ENCODE results near the gene PPP4C.

DNA sequence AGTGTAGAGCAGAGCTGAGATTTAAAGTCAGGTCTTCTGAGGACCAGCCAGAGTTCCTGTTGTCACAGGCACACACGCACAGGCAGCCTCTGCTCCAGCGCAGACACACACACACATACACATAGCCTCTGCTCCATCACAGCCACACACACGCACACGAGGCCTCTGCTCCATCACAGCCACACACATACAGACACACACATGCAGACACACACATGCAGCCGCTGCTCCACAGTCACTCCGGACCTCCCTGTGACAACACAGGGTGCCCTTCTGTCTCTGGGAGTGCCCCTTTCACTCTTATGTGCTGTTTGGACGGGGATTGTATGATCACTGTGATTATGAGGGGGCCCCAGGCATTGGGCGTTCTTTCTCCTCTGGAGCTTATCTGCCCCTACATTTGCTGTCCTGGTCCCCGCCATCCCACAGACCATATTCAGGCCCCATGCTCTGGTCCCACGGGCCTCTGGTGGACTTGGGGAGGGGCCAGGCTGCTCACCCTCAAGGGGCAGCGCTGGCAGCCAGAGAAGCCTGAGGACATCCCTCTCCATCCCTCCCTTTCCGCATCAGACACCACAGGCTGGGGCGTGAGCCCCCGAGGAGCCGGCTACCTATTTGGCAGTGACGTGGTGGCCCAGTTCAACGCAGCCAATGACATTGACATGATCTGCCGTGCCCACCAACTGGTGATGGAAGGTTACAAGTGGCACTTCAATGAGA, 8.5 kb downstream of the PPP4C start:
- TF ChIP-seq, protein P1, sequence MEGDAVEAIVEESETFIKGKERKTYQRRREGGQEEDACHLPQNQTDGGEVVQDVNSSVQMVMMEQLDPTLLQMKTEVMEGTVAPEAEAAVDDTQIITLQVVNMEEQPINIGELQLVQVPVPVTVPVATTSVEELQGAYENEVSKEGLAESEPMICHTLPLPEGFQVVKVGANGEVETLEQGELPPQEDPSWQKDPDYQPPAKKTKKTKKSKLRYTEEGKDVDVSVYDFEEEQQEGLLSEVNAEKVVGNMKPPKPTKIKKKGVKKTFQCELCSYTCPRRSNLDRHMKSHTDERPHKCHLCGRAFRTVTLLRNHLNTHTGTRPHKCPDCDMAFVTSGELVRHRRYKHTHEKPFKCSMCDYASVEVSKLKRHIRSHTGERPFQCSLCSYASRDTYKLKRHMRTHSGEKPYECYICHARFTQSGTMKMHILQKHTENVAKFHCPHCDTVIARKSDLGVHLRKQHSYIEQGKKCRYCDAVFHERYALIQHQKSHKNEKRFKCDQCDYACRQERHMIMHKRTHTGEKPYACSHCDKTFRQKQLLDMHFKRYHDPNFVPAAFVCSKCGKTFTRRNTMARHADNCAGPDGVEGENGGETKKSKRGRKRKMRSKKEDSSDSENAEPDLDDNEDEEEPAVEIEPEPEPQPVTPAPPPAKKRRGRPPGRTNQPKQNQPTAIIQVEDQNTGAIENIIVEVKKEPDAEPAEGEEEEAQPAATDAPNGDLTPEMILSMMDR (IDR thresholded peaks at IDR 0.05), result no peak
- no peak for TF ChIP-seq POLR2A (IDR thresholded peaks at IDR 0.05)

Data from adrenal gland (tissue), 5 donors.